ENCODE measurements around the gene EFCAB5.
"Not testable (repeated sequence)": the region's sequence is repeated elsewhere in the genome, so short reads cannot be mapped to it uniquely, and the experiment has no call there.

The EFCAB5 gene

GRCh38 chr17:30021708-30022317, 80.4 kb downstream of the EFCAB5 start:
- DNase-seq, result peak; percentile 26

GRCh38 chr17:30025325-30025724, 83.9 kb downstream of the EFCAB5 start:
- DNase-seq, result not testable (repeated sequence)

- no peak for DNase-seq
Measured at GRCh38 chr17:30027676-30028075, 86.2 kb downstream of the EFCAB5 start.

GRCh38 chr17:30031214-30031869, 89.9 kb downstream of the EFCAB5 start:
- no peak for DNase-seq

- no peak for DNase-seq
Measured at GRCh38 chr17:30035369-30035768, 93.9 kb downstream of the EFCAB5 start.

GRCh38 chr17:30040719-30041518, 99.5 kb downstream of the EFCAB5 start:
- not testable (repeated sequence) for DNase-seq

- no peak for DNase-seq
Measured at GRCh38 chr17:30041551-30041950, 100.1 kb downstream of the EFCAB5 start.

GRCh38 chr17:30062372-30062771, 120.9 kb downstream of the EFCAB5 start:
- no peak for DNase-seq

- DNase-seq, result no peak
Measured at GRCh38 chr17:30064738-30065137, 123.3 kb downstream of the EFCAB5 start.

GRCh38 chr17:30068465-30068864, 127.0 kb downstream of the EFCAB5 start:
- DNase-seq, result no peak

- DNase-seq, result no peak
Measured at GRCh38 chr17:30074254-30074653, 132.8 kb downstream of the EFCAB5 start.

GRCh38 chr17:30074730-30075129, 133.3 kb downstream of the EFCAB5 start:
- DNase-seq, result no peak

- DNase-seq, result no peak
Measured at GRCh38 chr17:30082773-30083172, 141.3 kb downstream of the EFCAB5 start.

- no peak for DNase-seq
Measured at GRCh38 chr17:30084788-30085187, 143.4 kb downstream of the EFCAB5 start.

- no peak for DNase-seq
Measured at GRCh38 chr17:30086896-30087295, 145.5 kb downstream of the EFCAB5 start.

- not testable (repeated sequence) for DNase-seq
Measured at GRCh38 chr17:30087431-30087830, 146.0 kb downstream of the EFCAB5 start.

- no peak for DNase-seq
Measured at GRCh38 chr17:30091121-30091670, 149.8 kb downstream of the EFCAB5 start.

GRCh38 chr17:30091771-30092170, 150.3 kb downstream of the EFCAB5 start:
- no peak for DNase-seq

- no peak for DNase-seq
Measured at GRCh38 chr17:30092886-30093285, 151.5 kb downstream of the EFCAB5 start.

GRCh38 chr17:30093463-30094147, 152.2 kb downstream of the EFCAB5 start:
- DNase-seq, result peak; percentile 26

- DNase-seq, result no peak
Measured at GRCh38 chr17:30095507-30096244, 154.2 kb downstream of the EFCAB5 start.

GRCh38 chr17:30101686-30102390, 160.4 kb downstream of the EFCAB5 start:
- no peak for DNase-seq
